Stimulated activated naive CD8-positive, alpha-beta T cell treated with anti-CD3 and anti-CD28 coated beads, Interleukin-15, amount 100 ng/mL, for 72 hours (primary cell): Measurements from ENCODE around the gene CHURC1.
"Not testable (repeated sequence)": the region's sequence is repeated elsewhere in the genome, so short reads cannot be mapped to it uniquely, and the experiment has no call there.

Source experiments
- ATAC-seq: fragments of 150-1000 bp; cut with Tn5 transposase; 2 replicates; pipeline ENCODE4 v1.10.0; 2021; ENCODE audit warnings: mild to moderate bottlenecking, moderate library complexity
- DNase-seq, 2 donors: peaks; one replicate each; pipeline ENCODE4 v3.0.0; 2021 to 2022
- H3K27ac Mint-ChIP-seq, 2 donors: one replicate each; pipeline ENCODE4 v1.8.0; 2022; ENCODE audit warnings: mild to moderate bottlenecking in 2 of 2, mixed read lengths in 2 of 2, moderate library complexity in 2 of 2
- H3K27me3 Mint-ChIP-seq: one replicate; pipeline ENCODE4 v1.8.0; 2022; ENCODE audit warnings: mixed read lengths
- H3K4me1 Mint-ChIP-seq: one replicate; pipeline ENCODE4 v1.8.0; 2022; ENCODE audit warnings: mild to moderate bottlenecking, mixed read lengths
- H3K4me3 Mint-ChIP-seq, 2 donors: one replicate each; pipeline ENCODE4 v1.8.0; 2022; ENCODE audit warnings: mild to moderate bottlenecking in 2 of 2, mixed read lengths in 2 of 2, moderate library complexity in 1 of 2
- H3K9me3 Mint-ChIP-seq, 2 donors: one replicate each; pipeline ENCODE4 v1.8.0; 2022; ENCODE audit warnings: mixed read lengths in 2 of 2

The CHURC1 gene

DNA sequence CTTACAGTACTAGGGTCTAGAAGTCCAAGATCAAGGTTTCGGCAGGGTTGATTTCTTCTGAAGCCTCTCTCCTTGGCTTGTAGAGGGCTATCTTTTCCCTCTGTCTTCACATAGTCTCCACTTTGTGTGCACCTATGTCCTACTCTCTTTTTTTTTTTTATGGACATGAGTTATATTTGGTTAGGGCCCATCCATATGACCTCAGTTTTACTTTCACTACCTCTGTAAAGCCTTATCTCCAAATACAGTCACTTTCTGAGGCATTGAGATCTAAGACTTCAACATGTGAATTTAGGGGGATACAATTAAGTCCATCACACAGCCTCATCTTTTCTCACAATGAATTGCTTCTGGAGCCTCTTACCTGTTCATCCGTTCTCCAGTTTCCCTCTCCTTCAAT lies 28.7 kb upstream of the CHURC1 start:
- Mint-ChIP-seq H3K27me3 (peaks cover 29% of the 10 kb centered on the region), H3K4me3 (no peak overlapping the region)
- no peak for ATAC-seq

DNA sequence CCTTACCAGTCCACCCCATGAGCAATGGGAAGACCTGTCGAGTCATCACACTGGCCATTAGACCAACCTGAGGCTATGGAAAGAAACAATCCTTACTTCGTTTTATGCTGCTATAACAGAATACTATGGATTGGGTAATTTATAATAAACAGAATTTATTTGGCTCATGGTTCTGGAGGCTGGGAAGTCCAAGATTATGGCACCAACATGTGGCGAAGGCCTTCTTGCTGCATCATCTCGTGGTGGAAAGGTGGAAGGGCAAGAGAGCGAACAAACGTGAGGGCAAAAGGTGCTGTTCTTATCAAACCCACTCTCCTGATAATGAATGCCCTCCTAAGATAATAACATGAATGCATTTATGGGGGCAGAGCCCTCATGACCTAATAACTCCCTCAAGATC lies 24.9 kb upstream of the CHURC1 start:
- H3K27me3 Mint-ChIP-seq: peaks cover 9% of the 10 kb centered on the region
- ATAC-seq: no peak
- no peak overlapping the region for H3K4me3 Mint-ChIP-seq
- no peak for DNase-seq
- H3K27ac Mint-ChIP-seq: no peak overlapping the region
- no peaks in the 10 kb centered on the region for H3K4me1 Mint-ChIP-seq
- no peaks in the 10 kb centered on the region for H3K9me3 Mint-ChIP-seq

More for the DNA sequence above, 28.7 kb upstream of the CHURC1 start:
- no peaks in the 10 kb centered on the region for H3K4me1 Mint-ChIP-seq
- H3K9me3 Mint-ChIP-seq: no peaks in the 10 kb centered on the region
- DNase-seq: no peak
- H3K27ac Mint-ChIP-seq: no peak overlapping the region

DNA sequence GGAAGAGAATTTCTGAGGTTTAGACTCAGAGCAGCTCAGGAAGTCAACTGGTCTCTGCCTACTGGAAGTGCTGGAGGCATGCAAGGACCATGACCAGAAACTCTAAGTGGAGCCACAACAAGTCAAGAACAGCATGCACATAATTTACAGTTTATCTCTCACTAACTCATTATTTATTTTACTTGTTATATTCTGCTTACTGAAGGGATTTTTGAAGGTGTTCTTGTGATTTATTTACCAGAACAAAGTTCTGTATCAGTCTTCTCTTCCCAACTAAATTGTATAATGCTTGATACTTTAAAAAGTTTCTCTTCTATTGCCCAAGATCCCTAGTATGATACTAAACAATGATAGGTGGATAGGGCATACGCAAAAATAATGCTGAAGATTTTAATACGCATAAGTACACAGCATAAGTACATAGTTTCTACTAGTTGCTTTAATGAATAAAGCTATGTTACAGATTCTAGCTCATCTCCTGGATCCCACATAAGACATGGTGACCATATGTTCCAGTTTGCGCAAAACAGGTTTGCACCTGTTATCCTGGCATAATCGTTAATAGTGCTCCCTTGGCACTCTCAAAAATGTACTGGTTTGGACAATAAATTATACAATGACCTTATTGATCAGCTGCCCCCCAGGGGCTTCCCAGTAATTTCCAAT lies 22.9 kb upstream of the CHURC1 start:
- Mint-ChIP-seq H3K27ac (no peak overlapping the region), H3K4me1 (no peaks in the 10 kb centered on the region), H3K27me3 (peaks cover 9% of the 10 kb centered on the region), H3K9me3 (no peaks in the 10 kb centered on the region), H3K4me3 (no peak overlapping the region)
- ATAC-seq (no peak), DNase-seq (no peak)

DNA sequence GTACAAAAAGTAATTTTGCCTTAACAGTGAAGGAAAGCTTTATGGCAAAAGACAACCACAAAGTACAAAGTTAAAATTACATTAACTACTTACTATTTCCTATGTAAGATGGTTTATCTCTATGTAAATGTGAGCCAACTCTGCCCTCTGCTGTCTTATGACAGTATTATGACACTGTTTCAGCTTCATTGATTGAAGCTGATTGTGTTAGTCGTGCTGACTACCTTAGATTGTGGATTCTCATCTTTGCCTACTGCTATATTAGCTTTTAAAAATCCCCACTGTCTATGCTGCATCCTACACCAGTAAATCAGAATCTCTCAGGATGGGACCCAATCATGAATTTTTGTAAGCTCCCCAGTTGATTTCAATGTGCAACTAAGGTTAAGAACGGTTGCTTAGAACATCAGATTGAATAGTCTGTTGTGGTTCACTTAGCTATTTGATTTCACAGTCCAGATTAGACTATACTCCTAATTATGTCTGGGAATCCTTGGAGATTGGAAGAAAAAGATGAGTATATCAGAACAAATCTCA lies 22.3 kb upstream of the CHURC1 start:
- H3K4me1 Mint-ChIP-seq: no peaks in the 10 kb centered on the region
- H3K4me3 Mint-ChIP-seq: no peak overlapping the region
- peak in 1 of 2 donors; percentile 27 for DNase-seq

GRCh38 chr14:64899958-64900357 lies 14.3 kb upstream of the CHURC1 start:
- H3K9me3 Mint-ChIP-seq: no peaks in the 10 kb centered on the region
- peaks cover 7% of the 10 kb centered on the region for H3K27me3 Mint-ChIP-seq
- H3K27ac Mint-ChIP-seq: no peak overlapping the region
- no peak for DNase-seq
- H3K4me1 Mint-ChIP-seq: no peaks in the 10 kb centered on the region
- ATAC-seq: no peak
- no peak overlapping the region for H3K4me3 Mint-ChIP-seq

More for the DNA sequence above, 22.3 kb upstream of the CHURC1 start:
- peak; percentile 90 for ATAC-seq
- no peaks in the 10 kb centered on the region for H3K9me3 Mint-ChIP-seq
- no peak overlapping the region for H3K27ac Mint-ChIP-seq
- peaks cover 9% of the 10 kb centered on the region for H3K27me3 Mint-ChIP-seq

DNA sequence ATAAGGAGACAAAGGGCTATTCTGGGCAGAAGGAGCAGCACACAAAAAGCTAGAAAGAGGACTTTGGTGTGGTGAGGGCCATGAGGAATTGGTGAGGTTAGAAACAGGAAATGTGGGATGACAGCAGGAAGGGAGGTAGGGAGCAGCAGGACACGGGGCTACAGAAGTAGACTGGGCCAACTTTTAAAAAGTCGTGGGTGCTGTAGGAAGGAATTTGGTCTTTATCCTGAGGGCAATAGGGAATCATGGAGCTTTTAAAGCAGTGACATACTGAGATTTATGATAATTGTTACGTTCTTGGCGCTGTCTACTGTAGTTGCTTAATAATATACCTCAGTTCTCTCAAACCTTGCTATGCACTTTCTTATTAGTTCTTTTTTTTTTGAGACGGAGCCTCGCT lies 8.2 kb upstream of the CHURC1 start:
- H3K4me1 Mint-ChIP-seq: no peaks in the 10 kb centered on the region
- ATAC-seq: no peak
- no peak for DNase-seq
- H3K27ac Mint-ChIP-seq: no peak overlapping the region
- no peaks in the 10 kb centered on the region for H3K9me3 Mint-ChIP-seq
- no peak overlapping the region for H3K4me3 Mint-ChIP-seq
- no peaks in the 10 kb centered on the region for H3K27me3 Mint-ChIP-seq

GRCh38 chr14:64910847-64911495 lies 3.3 kb upstream of the CHURC1 start:
- H3K9me3 Mint-ChIP-seq: no peaks in the 10 kb centered on the region
- ATAC-seq: no peak
- no peak for DNase-seq
- no peaks in the 10 kb centered on the region for H3K27me3 Mint-ChIP-seq
- H3K27ac Mint-ChIP-seq: peak overlapping the region in 1 of 2 donors; percentile 22
- H3K4me3 Mint-ChIP-seq: no peak overlapping the region
- H3K4me1 Mint-ChIP-seq: peaks cover 25% of the 10 kb centered on the region

GRCh38 chr14:64912261-64912660 lies 2.0 kb upstream of the CHURC1 start:
- H3K27me3 Mint-ChIP-seq: no peaks in the 10 kb centered on the region
- no peak overlapping the region for H3K4me3 Mint-ChIP-seq
- no peak for ATAC-seq
- no peaks in the 10 kb centered on the region for H3K9me3 Mint-ChIP-seq
- H3K27ac Mint-ChIP-seq: no peak overlapping the region
- peaks cover 37% of the 10 kb centered on the region for H3K4me1 Mint-ChIP-seq
- no peak for DNase-seq

DNA sequence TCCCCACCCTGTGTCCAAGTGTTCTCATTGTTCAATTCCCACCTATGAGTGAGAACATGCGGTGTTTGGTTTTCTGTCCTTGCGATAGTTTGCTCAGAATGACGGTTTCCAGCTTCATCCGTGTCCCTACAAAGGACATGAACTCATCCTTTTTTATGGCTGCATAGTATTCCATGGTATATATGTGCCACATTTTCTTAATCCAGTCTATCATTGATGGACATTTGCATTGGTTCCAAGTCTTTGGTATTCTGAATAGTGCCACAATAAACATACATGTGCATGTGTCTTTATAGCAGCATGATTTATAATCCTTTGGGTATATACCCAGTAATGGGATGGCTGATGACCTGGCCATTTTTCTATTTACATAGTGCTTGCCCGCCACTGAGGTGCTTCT lies 778 bp upstream of the CHURC1 start:
- DNase-seq, H3K27me3 Mint-ChIP-seq, ATAC-seq, H3K9me3 Mint-ChIP-seq: not testable (repeated sequence)
- Mint-ChIP-seq H3K27ac (peak overlapping the region in 1 of 2 donors; percentile 98), H3K4me1 (peaks cover 50% of the 10 kb centered on the region), H3K4me3 (peak overlapping the region in 1 of 2 donors; percentile 86)

GRCh38 chr14:64915029-64915424 lies 772 bp downstream of the CHURC1 start:
- peak overlapping the region; percentile 98 to 99 for H3K27ac Mint-ChIP-seq
- ATAC-seq (no peak), DNase-seq (no peak)
- peaks cover 62% of the 10 kb centered on the region for H3K4me1 Mint-ChIP-seq
- no peaks in the 10 kb centered on the region for H3K27me3 Mint-ChIP-seq
- H3K4me3 Mint-ChIP-seq: peak overlapping the region; percentile 86 to 95
- H3K9me3 Mint-ChIP-seq: no peaks in the 10 kb centered on the region

DNA sequence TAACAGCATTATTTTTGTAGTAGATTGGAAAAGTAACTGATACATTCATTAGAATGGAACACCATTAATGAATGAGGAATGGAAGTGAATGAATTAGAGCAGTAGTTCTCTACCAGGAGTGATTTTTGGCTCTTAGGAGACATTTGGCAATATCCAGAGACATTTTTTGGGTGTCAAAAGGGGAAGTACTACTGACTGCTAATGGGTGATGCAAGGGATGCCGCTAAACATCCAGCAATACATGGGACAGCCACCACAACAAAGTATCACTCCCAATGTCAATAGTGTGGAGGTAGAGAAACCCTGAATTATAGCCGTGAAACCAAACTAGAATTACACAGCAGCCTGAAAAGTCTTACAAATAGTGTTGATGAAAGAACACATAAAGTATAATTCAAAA lies 1.5 kb downstream of the CHURC1 start:
- H3K9me3 Mint-ChIP-seq: no peaks in the 10 kb centered on the region
- H3K27ac Mint-ChIP-seq: peak overlapping the region in 1 of 2 donors; percentile 98
- no peaks in the 10 kb centered on the region for H3K27me3 Mint-ChIP-seq
- H3K4me1 Mint-ChIP-seq: peaks cover 70% of the 10 kb centered on the region
- DNase-seq: no peak
- peak overlapping the region; percentile 86 to 95 for H3K4me3 Mint-ChIP-seq
- no peak for ATAC-seq

- ATAC-seq: no peak
- Mint-ChIP-seq H3K4me3 (no peak overlapping the region), H3K27ac (peak overlapping the region in 1 of 2 donors; percentile 82), H3K27me3 (no peaks in the 10 kb centered on the region), H3K9me3 (no peaks in the 10 kb centered on the region), H3K4me1 (peaks cover 73% of the 10 kb centered on the region)
- no peak for DNase-seq
Measured at GRCh38 chr14:64918216-64918615, 4.0 kb downstream of the CHURC1 start.

DNA sequence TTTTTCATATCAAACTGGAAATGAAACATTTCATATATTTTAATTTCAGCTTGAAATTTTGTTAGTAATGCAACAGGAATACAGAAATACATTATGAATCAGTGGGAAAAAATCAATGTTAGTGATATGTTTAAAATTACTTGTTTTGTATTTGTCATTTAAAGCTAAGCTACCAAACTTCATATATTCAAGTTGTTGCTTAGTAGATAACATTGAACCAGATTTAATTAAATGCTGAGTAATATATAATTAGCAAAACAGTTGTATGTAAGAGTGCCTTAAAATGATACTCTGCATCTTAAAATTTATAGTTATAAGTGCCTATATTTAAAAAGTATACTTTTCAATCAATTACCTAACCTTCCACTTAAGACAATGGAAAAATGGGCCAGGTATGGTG lies 5.0 kb downstream of the CHURC1 start:
- DNase-seq: no peak
- no peaks in the 10 kb centered on the region for H3K9me3 Mint-ChIP-seq
- H3K4me3 Mint-ChIP-seq: no peak overlapping the region
- H3K4me1 Mint-ChIP-seq: peaks cover 73% of the 10 kb centered on the region
- H3K27me3 Mint-ChIP-seq: no peaks in the 10 kb centered on the region
- ATAC-seq: no peak
- H3K27ac Mint-ChIP-seq: no peak overlapping the region

GRCh38 chr14:64919618-64920017 lies 5.4 kb downstream of the CHURC1 start:
- Mint-ChIP-seq H3K9me3 (no peaks in the 10 kb centered on the region), H3K27me3 (no peaks in the 10 kb centered on the region), H3K4me1 (peaks cover 74% of the 10 kb centered on the region), H3K27ac (no peak overlapping the region), H3K4me3 (no peak overlapping the region)
- ATAC-seq (no peak), DNase-seq (no peak)

DNA sequence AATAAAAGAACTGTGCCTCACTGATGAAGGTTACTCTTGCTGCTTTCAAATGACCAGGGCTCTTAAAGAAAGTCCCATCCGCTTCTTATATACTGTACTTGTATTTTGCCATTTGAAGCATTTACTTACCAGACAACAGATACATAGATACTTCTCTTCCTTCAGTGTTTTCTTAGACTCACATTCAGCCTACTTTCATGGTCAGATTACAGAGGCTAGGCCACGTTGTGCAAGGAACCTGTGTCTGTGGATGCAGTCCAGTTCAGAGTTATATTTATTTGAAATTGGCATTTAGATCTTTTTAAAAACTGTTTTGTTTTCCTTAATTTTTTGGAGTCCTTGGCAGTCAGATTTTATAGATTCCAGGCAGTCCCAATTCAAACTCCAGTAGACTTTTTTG lies 6.2 kb downstream of the CHURC1 start:
- Mint-ChIP-seq H3K27ac (no peak overlapping the region), H3K9me3 (no peaks in the 10 kb centered on the region), H3K4me3 (no peak overlapping the region), H3K27me3 (no peaks in the 10 kb centered on the region), H3K4me1 (peaks cover 69% of the 10 kb centered on the region)
- ATAC-seq (no peak), DNase-seq (no peak)

DNA sequence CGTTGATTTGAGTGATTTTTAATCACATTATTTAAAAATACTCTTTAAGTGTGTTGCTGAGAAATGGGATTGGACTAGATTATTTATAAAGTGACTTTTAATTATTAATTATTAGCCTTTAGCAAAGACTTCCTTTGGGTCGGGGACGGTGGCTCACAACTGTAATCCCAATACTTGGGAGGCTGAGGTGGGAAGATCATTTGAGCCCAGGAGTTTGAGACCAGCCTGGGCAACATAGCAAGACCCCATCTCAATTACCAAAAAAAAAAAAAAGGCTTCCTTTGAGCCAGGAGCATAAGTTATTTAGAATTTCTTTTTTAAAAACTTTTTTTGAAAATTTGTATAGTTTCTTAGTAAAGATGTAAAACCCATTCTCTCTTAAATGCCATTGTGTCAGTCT lies 8.8 kb downstream of the CHURC1 start:
- Mint-ChIP-seq H3K9me3 (no peaks in the 10 kb centered on the region), H3K27me3 (no peaks in the 10 kb centered on the region), H3K27ac (no peak overlapping the region), H3K4me3 (no peak overlapping the region), H3K4me1 (peaks cover 54% of the 10 kb centered on the region)
- no peak for DNase-seq
- no peak for ATAC-seq
